HepG2 (cell line): Measurements from ENCODE around the gene DLL4. TPM values are rescaled to one million over a fixed set of nuclear protein-coding genes. Genes with fewer than 3 reads are reported as not detected.

Source experiments
- AKAP8 ChIP-seq: sonication (generic); formaldehyde crosslinking; IDR thresholded peaks from 2 replicates; pipeline ENCODE4 v1.5.1; 2020; ENCODE audit warnings: mild to moderate bottlenecking, missing genetic modification reagents
- CTCF ChIP-seq: sonication (generic); formaldehyde crosslinking; IDR thresholded peaks from 2 replicates; pipeline ENCODE4 v1.5.0; 2020; ENCODE audit warnings: mild to moderate bottlenecking, missing genetic modification reagents, moderate library complexity
- FOXM1 ChIP-seq: sonication (generic); formaldehyde crosslinking; IDR thresholded peaks from 2 replicates; pipeline ENCODE4 v1.5.0; 2020; ENCODE audit warnings: missing genetic modification reagents
- GTF3A ChIP-seq: sonication (generic); formaldehyde crosslinking; conservative IDR thresholded peaks from 2 replicates; pipeline ENCODE4 v1.4.0; 2020; ENCODE audit warnings: mild to moderate bottlenecking, missing genetic modification reagents
- KLF15 ChIP-seq: sonication (generic); formaldehyde crosslinking; IDR thresholded peaks from 2 replicates; pipeline ENCODE4 v1.8.1; 2023; ENCODE audit warnings: borderline replicate concordance, mild to moderate bottlenecking, inconsistent platforms, missing genetic modification reagents, mixed read lengths
- KMT2A ChIP-seq: sonication (generic); formaldehyde crosslinking; IDR thresholded peaks from 2 replicates; pipeline ENCODE4 v1.4.0; 2020; ENCODE audit warnings: missing genetic modification reagents
- LRRFIP1 ChIP-seq: sonication (generic); formaldehyde crosslinking; conservative IDR thresholded peaks from 2 replicates; pipeline ENCODE4 v1.4.0; 2020; ENCODE audit warnings: missing genetic modification reagents
- MAF1 ChIP-seq: sonication (generic); formaldehyde crosslinking; IDR thresholded peaks from 2 replicates; pipeline ENCODE4 v1.5.0; 2020; ENCODE audit warnings: missing genetic modification reagents, borderline replicate concordance
- PHB2 ChIP-seq: fragments of 450-650 bp; IDR thresholded peaks from 2 replicates; pipeline ENCODE4 v1.6.1; 2018; ENCODE audit not compliant: partially characterized antibody
- POLR2A ChIP-seq, 2 experiments: IDR thresholded peaks; 2 replicates each; pipeline ENCODE4 v1.6.1; 2011; ENCODE audit warnings: low read depth in 2 of 2, low read length in 2 of 2, mild to moderate bottlenecking in 1 of 2, moderate library complexity in 1 of 2; ENCODE audit not compliant: insufficient read depth in 1 of 2
- SRSF9 ChIP-seq: fragments of 200-400 bp; formaldehyde crosslinking; IDR thresholded peaks from 2 replicates; pipeline ENCODE4 v1.6.1; 2018; ENCODE audit warnings: borderline replicate concordance, mild to moderate bottlenecking, low read depth, low read length; ENCODE audit not compliant: insufficient read depth, poor library complexity, severe bottlenecking
- TCF7 ChIP-seq: sonication (generic); IDR thresholded peaks from 2 replicates; pipeline ENCODE4 v1.6.1; 2016; ENCODE audit warnings: antibody characterized with exemption, low read depth
- TGIF2 ChIP-seq: IDR thresholded peaks from 2 replicates; pipeline ENCODE4 v1.6.1; 2016; ENCODE audit warnings: control low read depth, missing compliant biosample characterization
- ZFX ChIP-seq: sonication (generic); formaldehyde crosslinking; IDR thresholded peaks from 2 replicates; pipeline ENCODE4 v1.4.0; 2020; ENCODE audit warnings: mild to moderate bottlenecking, low read depth, missing genetic modification reagents, moderate library complexity
- ZHX2 ChIP-seq, 2 experiments: sonication (generic) in 1 of 2; formaldehyde crosslinking in 1 of 2; IDR thresholded peaks; 2 replicates each; pipeline versions ENCODE4 v1.6.1 to v1.9.0; 2014 to 2022; ENCODE audit warnings: antibody characterized with exemption in 1 of 2, borderline replicate concordance in 1 of 2, inconsistent platforms in 1 of 2, low read depth in 1 of 2, missing genetic modification reagents in 1 of 2
- ZNF282 ChIP-seq: fragments of 450-650 bp; IDR thresholded peaks from 2 replicates; pipeline ENCODE4 v1.6.1; 2018; ENCODE audit not compliant: partially characterized antibody
- ZNF883 ChIP-seq: sonication (generic); formaldehyde crosslinking; IDR thresholded peaks from 2 replicates; pipeline ENCODE4 v1.5.1; 2020; ENCODE audit warnings: mild to moderate bottlenecking, missing genetic modification reagents; ENCODE audit errors: not compliant biosample characterization
- polyA plus RNA-seq, 8 experiments: library from polyadenylated mRNA; depleted of rRNA in 3 of 8; stranded (reverse) in 7 of 8; unstranded in 1 of 8; fragments of >200 nt; fragmentation: Illumina TruSeq in 4 of 8; extraction: Trizol in 4 of 8; gene quantifications; 2 replicates each; pipeline versions ENCODE4 v1.2.1 to v1.2.3, GENCODE V29; 2011 to 2016; ENCODE audit warnings: low read depth in 4 of 8, missing spikeins in 1 of 8, mixed read lengths in 1 of 8; ENCODE audit not compliant: insufficient read depth in 1 of 8
- total RNA-seq, 5 experiments: library from RNA; depleted of rRNA; stranded (reverse); fragments of >200 nt; fragmentation: Illumina TruSeq; extraction: Trizol; gene quantifications; 2 replicates each; pipeline ENCODE4 v1.2.3, GENCODE V29; 2016; ENCODE audit warnings: low read depth in 1 of 5

DLL4 gene
- total and polyA plus RNA-seq, 2 of the 13 experiments (the other 11 are each of a cell fraction or from before 2014, with no cell fraction given): 0.20 to 0.25 TPM

DNA sequence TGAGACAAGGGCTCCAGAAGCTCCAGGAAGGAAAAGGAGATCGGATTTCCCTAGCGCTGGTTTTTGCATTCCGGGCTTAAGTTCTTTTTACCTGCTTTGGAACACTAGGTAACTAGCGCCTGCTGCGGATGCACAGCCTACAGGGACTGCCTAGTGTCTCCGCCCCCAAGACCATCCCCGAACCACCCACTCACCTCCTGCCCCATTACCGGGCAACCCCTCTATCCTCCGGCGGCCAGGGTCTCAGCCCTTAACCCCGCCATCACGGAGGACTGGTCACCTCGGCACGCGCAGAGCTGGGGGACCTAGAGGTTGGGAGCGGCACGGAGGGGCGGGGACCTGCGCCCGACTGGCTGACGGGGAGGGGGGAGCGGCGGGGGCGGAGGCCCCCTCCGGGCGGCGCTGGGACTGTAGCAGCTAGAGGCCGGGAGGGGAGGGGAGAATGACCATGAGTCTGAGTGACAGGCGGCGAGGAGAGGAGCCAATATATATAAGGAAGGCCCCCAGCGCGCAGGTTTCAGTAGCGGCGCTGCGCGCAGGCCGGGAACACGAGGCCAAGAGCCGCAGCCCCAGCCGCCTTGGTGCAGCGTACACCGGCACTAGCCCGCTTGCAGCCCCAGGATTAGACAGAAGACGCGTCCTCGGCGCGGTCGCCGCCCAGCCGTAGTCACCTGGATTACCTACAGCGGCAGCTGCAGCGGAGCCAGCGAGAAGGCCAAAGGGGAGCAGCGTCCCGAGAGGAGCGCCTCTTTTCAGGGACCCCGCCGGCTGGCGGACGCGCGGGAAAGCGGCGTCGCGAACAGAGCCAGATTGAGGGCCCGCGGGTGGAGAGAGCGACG is at the start of gene DLL4 (continued):
- TF ChIP-seq ZNF883 (CRISPR knock-in tag) (no peak), CTCF (no peak), FOXM1 (CRISPR knock-in tag) (no peak), GTF3A (no peak), TCF7 (no peak), ZNF282 (no peak), ZFX (CRISPR knock-in tag) (peak; percentile 66), POLR2A (IDR thresholded peaks at IDR 0.05; ENCODE audit: insufficient read depth in 1 of 2, low read depth in 2 of 2, low read length in 2 of 2) (peak in 1 of 2 experiments; percentile 45; a peak in 1 of 4 replicates), PHB2 (no peak), KLF15 (CRISPR knock-in tag) (peak; percentile 13; the same call in 1 of the 2 replicates), LRRFIP1 (CRISPR knock-in tag) (no peak), KMT2A (CRISPR knock-in tag) (no peak), MAF1 (CRISPR knock-in tag) (no peak), AKAP8 (CRISPR knock-in tag) (0 out of 2 replicates have a peak, but pooled peaks have one; percentile 31), ZHX2 (IDR thresholded peaks at IDR 0.05; ENCODE audit: low read depth) (no peak), ZHX2 (CRISPR knock-in tag; IDR thresholded peaks at IDR 0.05; ENCODE audit: borderline replicate concordance) (no peak), TGIF2 (no peak), SRSF9 (no peak)
